Stomach smooth muscle (tissue), 2 donors: ENCODE results near the gene AVPR2.

Source experiments
- H3K27ac ChIP-seq: one replicate; pipeline ENCODE4 v1.7.0; 2013; ENCODE audit warnings: mild to moderate bottlenecking, low read length, inconsistent platforms
- H3K27me3 ChIP-seq, 2 donors: one replicate each; pipeline ENCODE4 v1.7.0; 2013; ENCODE audit warnings: low read length in 2 of 2; ENCODE audit not compliant: insufficient read depth in 2 of 2, control insufficient read depth in 1 of 2
- H3K36me3 ChIP-seq, 2 donors: one replicate each; pipeline ENCODE4 v1.7.0; 2013; ENCODE audit warnings: low read length in 2 of 2; ENCODE audit not compliant: control insufficient read depth in 2 of 2, insufficient read depth in 2 of 2
- H3K4me1 ChIP-seq: one replicate; pipeline ENCODE4 v1.7.0; 2013; ENCODE audit warnings: low read length; ENCODE audit not compliant: control insufficient read depth, insufficient read depth
- H3K4me3 ChIP-seq, 2 donors: one replicate each; pipeline ENCODE4 v1.7.0; 2013; ENCODE audit warnings: low read length in 2 of 2
- H3K9ac ChIP-seq, 2 donors: one replicate each; pipeline ENCODE4 v1.7.0; 2013; ENCODE audit warnings: low read length in 2 of 2, mild to moderate bottlenecking in 1 of 2
- H3K9me3 ChIP-seq, 2 donors: one replicate each; pipeline ENCODE4 v1.7.0; 2013; ENCODE audit warnings: low read length in 2 of 2; ENCODE audit not compliant: control insufficient read depth in 2 of 2
- donor health status: healthy.
- donor health status: Pancreatic carcinoma.

The AVPR2 gene

GRCh38 chrX:153934148-153934761, 29.8 kb downstream of the AVPR2 start:
- Histone ChIP-seq H3K27me3 (peaks cover 0 to 2% of the 10 kb centered on the region in 2 donors), H3K27ac (peak overlapping the region; percentile 11), H3K36me3 (peaks cover 10% of the 10 kb centered on the region in 2 donors), H3K9me3 (no peaks in the 10 kb centered on the region), H3K4me3 (peak overlapping the region; percentile 73 to 78), H3K4me1 (peaks cover 17% of the 10 kb centered on the region), H3K9ac (peak overlapping the region; percentile 57 to 64)

GRCh38 chrX:153934762-153935325, 30.4 kb downstream of the AVPR2 start, which contains the start of gene NAA10:
NAA10 (minus strand) TSS chrX:153935037; CDS start chrX:153934904, 133 bp downstream.
- peak within 1 kb of the TSS; percentile 57 to 64 for H3K9ac ChIP-seq
- peak within 1 kb of the TSS; percentile 73 to 78 for H3K4me3 ChIP-seq
- H3K27ac ChIP-seq = peak within 1 kb of the TSS; percentile 11
- H3K27me3 ChIP-seq = peaks cover 0 to 4% of the 10 kb centered on the region in 2 donors
- H3K4me1 ChIP-seq = peaks cover 12% of the 10 kb centered on the region
- no peaks in the 10 kb centered on the region for H3K9me3 ChIP-seq
- H3K36me3 ChIP-seq = peaks cover 7 to 10% of the 10 kb centered on the region in 2 donors

GRCh38 chrX:153935326-153935851, 30.9 kb downstream of the AVPR2 start:
- Histone ChIP-seq H3K27ac (no peak overlapping the region), H3K4me3 (peak overlapping the region in 1 of 2 donors; percentile 66), H3K36me3 (peaks cover 7 to 10% of the 10 kb centered on the region in 2 donors), H3K27me3 (peaks cover 0 to 4% of the 10 kb centered on the region in 2 donors), H3K9ac (peak overlapping the region in 1 of 2 donors; percentile 29), H3K9me3 (no peaks in the 10 kb centered on the region), H3K4me1 (peaks cover 12% of the 10 kb centered on the region)

- H3K4me1 ChIP-seq = peaks cover 14% of the 10 kb centered on the region
- H3K9ac ChIP-seq = no peak overlapping the region
- H3K36me3 ChIP-seq = peaks cover 0 to 5% of the 10 kb centered on the region in 2 donors
- H3K4me3 ChIP-seq = no peak overlapping the region
- no peaks in the 10 kb centered on the region for H3K9me3 ChIP-seq
- no peak overlapping the region for H3K27ac ChIP-seq
- peaks cover 0 to 2% of the 10 kb centered on the region in 2 donors for H3K27me3 ChIP-seq
Observed at GRCh38 chrX:153937056-153937455, 32.6 kb downstream of the AVPR2 start.

GRCh38 chrX:153938226-153938786, 33.8 kb downstream of the AVPR2 start:
- Histone ChIP-seq H3K9me3 (no peaks in the 10 kb centered on the region), H3K27ac (no peak overlapping the region), H3K4me1 (peaks cover 14% of the 10 kb centered on the region), H3K36me3 (no peaks in the 10 kb centered on the region), H3K4me3 (no peak overlapping the region), H3K9ac (no peak overlapping the region), H3K27me3 (peaks cover 0 to 2% of the 10 kb centered on the region in 2 donors)

GRCh38 chrX:153939573-153939972, 35.1 kb downstream of the AVPR2 start:
- H3K27ac ChIP-seq = no peak overlapping the region
- H3K27me3 ChIP-seq = peaks cover 0 to 3% of the 10 kb centered on the region in 2 donors
- H3K9ac ChIP-seq = no peak overlapping the region
- no peaks in the 10 kb centered on the region for H3K9me3 ChIP-seq
- no peak overlapping the region for H3K4me3 ChIP-seq
- no peaks in the 10 kb centered on the region for H3K36me3 ChIP-seq
- H3K4me1 ChIP-seq = peaks cover 17% of the 10 kb centered on the region

- Histone ChIP-seq H3K9ac (no peak overlapping the region), H3K36me3 (no peaks in the 10 kb centered on the region), H3K4me1 (peaks cover 16% of the 10 kb centered on the region), H3K27ac (no peak overlapping the region), H3K4me3 (peak overlapping the region in 1 of 2 donors; percentile 22), H3K27me3 (peaks cover 0 to 7% of the 10 kb centered on the region in 2 donors), H3K9me3 (no peaks in the 10 kb centered on the region)
Observed at GRCh38 chrX:153941336-153942252, 37.1 kb downstream of the AVPR2 start.

- Histone ChIP-seq H3K4me1 (peaks cover 28% of the 10 kb centered on the region), H3K27me3 (peaks cover 0 to 8% of the 10 kb centered on the region in 2 donors), H3K4me3 (peak within 1 kb of the TSS; percentile 49 to 60), H3K27ac (no peak within 1 kb of the TSS), H3K9me3 (no peaks in the 10 kb centered on the region), H3K36me3 (no peaks in the 10 kb centered on the region), H3K9ac (peak within 1 kb of the TSS; percentile 36 to 48)
Observed at GRCh38 chrX:153944140-153944799, 39.8 kb downstream of the AVPR2 start, which contains the start of gene RENBP. RENBP (minus strand) TSS chrX:153944643; CDS start chrX:153944610, 33 bp downstream.

- H3K9ac ChIP-seq = no peak overlapping the region
- H3K27me3 ChIP-seq = peaks cover 0 to 7% of the 10 kb centered on the region in 2 donors
- peak overlapping the region in 1 of 2 donors; percentile 60 for H3K4me3 ChIP-seq
- H3K4me1 ChIP-seq = peaks cover 33% of the 10 kb centered on the region
- H3K27ac ChIP-seq = no peak overlapping the region
- no peaks in the 10 kb centered on the region for H3K36me3 ChIP-seq
- no peaks in the 10 kb centered on the region for H3K9me3 ChIP-seq
Observed at GRCh38 chrX:153944800-153945150, 40.3 kb downstream of the AVPR2 start.
